Activated CD4-positive, alpha-beta T cell treated with anti-CD3 and anti-CD28 coated beads, Interleukin-2, amount 50 U/mL, for 1 hour (primary cell): ENCODE measurements around the gene ADORA3.
"Not testable (repeated sequence)": the region's sequence is repeated elsewhere in the genome, so short reads cannot be mapped to it uniquely, and the experiment has no call there.

Experiments used
- DNase-seq: peaks from one replicate; pipeline ENCODE4 v3.0.0-alpha.2; 2020

ADORA3 gene

GRCh38 chr1:111503585-111504060 lies at the start of gene ADORA3, which contains the start of gene TMIGD3:
ADORA3 (minus strand) TSS chr1:111503633; CDS start chr1:111503354, 279 bp downstream.
TMIGD3 (minus strand) TSS chr1:111503633; CDS start chr1:111503354, 279 bp downstream.
- no peak for DNase-seq

DNA sequence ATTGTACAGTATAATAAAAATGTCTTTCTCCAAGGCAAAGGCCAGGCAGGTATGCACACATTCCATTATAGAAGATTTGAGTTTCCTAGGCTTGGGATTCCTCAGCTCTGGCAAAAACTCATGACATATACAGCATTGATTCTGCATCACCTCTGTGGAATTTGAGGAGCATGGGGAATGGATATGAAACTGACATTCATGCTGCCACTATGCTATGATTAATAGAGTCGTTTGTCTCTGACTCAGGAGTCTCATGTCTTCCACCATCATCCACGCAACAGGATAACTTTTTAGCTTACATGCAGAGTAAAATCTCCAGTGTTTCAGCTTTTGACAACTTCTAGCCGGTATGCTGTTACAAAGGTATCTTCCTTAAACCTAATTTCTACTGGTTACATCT lies 49.8 kb upstream of the ADORA3 start:
- DNase-seq = no peak

DNA sequence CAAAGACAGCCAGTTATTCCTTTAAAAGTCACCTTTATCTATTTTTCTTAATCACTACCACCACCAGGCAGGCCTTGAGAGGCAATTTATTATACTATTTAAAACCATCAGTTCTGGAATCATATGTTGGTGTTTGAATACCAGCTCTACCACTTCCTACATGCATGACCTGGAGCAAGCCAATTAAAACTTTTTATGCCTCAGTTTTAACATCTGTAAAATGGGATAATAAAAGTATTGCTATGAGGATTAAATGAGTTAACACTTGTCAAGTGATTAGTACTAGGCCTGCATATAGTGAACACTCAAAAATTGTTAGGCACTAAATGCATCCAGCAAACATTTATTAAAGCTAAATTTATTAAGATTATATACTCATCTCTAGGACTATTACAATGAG lies 49.2 kb upstream of the ADORA3 start:
- DNase-seq = no peak

DNA sequence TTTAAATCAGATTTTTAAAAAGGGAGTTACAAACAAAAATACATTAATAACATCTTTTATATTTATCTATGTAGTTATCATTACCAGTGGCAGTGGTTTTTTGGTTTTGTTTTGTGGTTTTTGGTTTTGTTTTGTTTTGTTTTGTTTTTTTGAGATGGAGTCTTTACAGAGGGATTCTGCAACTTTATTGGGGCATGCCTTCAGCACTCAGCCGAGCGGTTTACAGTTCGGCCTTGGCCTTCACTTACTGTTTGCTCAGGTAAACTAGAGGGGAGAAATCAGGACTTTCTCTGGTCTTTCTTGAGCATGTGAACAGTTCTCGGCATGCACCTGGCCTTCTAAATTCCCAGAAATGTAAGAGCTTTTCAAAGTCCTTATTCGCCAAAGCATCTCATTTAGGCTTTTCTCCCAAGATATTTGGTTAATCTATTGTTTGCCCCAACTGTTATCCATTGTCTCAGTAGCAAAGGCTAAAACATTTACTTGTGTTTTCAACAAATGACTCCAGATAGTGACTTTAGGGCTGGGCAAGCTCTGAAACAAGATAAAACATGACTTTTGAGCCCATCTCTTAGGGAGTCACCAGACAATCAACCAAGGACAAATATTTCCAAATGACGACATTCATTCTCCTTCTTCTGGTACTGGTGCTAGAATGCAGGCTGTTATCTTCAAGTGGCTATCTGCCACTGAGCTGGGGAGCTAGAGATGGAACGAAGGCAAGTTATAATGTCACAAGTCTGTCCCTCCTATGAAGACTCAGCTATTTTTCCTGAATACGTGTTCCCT lies 48.4 kb upstream of the ADORA3 start:
- DNase-seq = no peak

DNA sequence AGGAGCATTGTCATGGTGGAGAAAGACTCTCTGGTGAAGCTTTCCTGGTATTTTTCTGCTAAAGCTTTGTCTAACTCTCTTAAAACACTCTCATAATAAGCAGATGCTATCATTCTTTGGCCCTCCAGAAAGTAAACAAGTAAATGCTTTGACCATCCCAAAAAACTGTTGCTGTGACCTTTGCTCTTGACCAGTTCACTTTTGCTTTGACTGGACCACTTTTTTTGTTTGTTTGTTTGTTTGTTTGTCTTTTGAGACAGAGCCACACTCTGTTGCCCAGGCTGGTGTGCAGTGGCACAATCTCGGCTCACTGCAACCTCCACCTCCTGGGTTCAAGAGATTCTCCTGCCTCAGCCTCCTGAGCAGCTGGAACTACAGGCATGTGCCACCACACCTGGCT lies 44.4 kb upstream of the ADORA3 start:
- not testable (repeated sequence) for DNase-seq

DNA sequence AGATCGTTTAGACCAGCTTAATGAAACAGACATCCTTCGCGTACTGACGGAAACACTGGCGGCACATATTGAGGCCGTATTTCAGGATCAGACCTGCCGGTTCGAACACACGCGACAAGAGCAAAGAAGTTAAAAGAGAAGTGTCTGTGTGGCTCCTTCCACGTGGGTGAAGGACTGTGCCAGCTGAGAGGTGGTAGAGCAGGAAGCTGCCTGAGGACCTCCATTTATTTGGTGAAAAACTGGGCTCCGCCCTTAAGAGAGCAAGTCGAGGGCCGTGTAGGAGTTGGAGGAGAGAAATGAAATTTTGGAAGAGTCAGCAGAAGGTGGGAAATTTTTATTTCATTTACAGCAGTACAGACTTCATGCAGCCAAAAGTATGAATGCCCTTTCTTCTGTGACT lies 38.8 kb upstream of the ADORA3 start:
- no peak for DNase-seq

- no peak for DNase-seq
Observed at GRCh38 chr1:111541721-111542120, 38.3 kb upstream of the ADORA3 start.

DNA sequence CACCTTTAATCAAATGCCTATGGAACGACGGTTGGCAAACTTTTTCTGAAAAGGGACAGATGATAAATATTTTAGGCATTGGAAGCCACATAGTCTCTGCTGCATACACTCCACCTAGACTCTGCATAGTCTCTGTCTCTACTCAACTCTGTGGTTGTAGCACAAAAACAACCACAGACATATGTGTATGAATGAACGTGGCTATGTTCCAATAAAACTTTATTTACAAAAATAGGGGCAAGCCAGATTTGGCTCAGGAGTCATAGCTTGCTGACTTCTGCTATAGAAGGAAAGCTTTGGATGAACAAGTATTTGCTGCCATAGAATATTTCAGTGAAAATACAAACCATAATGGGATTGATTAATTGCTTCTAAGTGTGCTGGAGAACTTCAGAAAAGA lies 37.5 kb upstream of the ADORA3 start:
- no peak for DNase-seq

DNA sequence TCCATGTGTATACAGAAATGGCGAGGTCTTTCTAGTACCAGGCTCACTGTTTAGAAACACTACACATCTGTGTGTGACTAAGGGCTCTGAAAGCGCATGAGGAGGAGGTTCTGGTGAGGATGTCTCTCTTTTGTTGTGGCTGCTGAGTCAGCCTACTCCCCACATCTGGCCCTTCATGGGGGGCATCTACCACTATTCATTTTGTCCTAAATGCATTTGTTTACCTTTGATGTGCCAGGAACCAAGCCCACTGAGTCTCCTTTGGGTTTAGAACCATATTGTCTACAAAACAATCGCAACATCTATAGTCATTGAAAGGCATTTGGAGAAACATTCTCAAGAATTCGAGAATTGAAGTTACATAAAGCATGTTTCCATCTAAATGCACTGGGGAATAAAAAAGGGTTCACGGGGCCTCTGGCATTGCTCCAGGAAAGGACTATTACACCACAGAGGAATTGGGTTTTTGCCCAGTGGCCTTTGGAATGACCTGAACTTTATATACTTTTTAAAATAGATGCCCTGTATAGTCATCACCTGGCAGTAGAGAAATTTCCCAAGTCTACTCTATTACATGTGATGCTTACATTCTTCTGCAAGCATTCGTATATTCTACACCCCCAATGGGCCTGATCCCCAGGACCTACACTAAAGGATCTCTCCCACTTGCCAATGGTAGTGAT lies 35.1 kb upstream of the ADORA3 start:
- no peak for DNase-seq

GRCh38 chr1:111535256-111536191 lies 32.1 kb upstream of the ADORA3 start:
- no peak for DNase-seq

GRCh38 chr1:111520053-111520452 lies 16.6 kb upstream of the ADORA3 start:
- DNase-seq = no peak

GRCh38 chr1:111517469-111518225 lies 14.2 kb upstream of the ADORA3 start:
- no peak for DNase-seq

DNA sequence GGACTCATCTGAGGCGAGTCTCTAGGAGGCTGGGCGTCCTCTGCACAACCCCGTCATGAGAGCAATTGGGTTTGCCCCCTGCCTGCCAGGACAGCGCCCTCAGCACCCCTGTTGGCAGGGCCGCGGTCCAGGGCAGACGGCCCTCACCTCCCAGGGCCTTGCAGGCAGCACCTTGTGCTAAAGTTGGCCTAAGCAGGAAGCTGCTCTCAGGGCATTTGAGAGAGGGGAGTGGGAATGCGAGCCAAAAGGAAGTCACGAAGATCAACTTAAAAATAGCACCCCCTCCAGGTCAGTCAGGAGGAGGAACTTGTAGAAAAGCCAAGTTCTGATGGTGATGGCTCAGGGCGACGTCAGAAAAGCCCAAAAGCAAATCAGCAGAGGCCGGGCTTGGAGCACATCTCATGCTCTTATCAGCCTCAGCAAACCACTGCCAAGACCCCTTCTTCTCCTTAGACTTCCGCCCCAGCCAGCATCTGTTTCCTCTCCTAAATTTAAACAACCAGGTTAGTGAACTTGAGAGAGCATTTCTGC lies 12.6 kb upstream of the ADORA3 start:
- no peak for DNase-seq

DNA sequence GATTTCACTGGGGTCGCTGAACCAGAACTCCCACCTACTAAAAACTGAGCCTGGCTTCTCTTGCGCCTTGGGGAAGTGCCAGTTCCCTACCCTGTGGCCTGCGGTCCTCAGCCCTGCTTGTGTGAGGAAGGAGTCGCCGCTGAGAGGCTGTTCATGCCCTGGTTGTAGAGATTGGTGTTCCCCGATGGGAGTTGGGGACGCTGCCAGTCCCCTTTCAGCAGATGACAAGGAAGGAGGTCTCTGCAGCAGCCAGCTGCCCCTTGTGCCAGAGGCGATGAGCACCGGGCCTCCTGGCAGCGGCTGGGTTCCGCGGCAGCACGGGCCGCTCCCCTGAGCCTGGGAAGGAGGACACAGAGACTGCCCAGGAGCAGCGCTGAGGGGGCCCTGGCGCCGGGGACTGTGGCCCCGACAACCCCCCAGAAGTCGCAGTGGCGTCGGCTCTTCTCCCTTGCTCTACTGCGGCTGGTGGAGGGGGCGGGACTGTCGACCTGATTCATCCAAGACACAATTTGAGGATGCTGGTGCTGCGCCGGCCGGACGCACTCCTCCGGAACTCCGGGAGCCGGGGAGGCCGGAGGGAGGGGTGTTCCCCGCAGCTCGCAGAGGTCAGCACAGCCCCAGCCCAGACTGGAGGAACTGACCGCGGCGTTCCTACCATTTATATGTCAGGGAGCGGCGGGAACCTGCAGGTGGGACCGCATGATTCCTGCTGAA lies 12.0 kb upstream of the ADORA3 start:
- DNase-seq = no peak

DNA sequence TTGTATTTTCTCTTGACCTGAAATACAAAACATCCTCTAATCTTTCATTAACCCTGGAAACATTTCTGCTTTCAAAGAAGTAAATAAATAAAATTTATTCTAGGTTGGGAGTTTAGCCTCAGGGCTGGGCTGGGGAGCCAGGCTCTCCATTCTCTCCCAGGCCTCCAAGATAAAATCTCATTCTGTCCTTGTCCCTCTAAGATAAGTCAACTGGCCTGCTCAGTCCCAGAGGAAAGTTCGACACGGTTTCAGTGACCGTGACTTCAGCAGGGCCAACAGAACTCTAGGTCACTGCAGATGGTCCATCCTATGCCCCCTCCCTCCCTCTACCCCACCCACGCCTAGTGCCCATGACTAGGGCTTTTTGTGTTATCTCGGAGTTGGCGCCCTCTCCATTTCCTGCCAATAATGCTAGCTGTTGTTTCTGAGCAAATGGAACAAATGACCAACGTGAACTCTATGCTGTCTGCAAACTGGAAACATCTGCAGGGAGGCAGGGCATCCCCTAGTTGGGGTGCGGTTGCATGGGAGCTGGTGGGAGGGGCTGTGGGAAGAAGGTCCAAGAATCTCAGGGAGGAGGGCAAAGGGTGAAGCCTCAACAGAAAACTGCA lies 10.1 kb upstream of the ADORA3 start:
- no peak for DNase-seq

- no peak for DNase-seq
Observed at GRCh38 chr1:111512931-111513330, 9.5 kb upstream of the ADORA3 start.

DNA sequence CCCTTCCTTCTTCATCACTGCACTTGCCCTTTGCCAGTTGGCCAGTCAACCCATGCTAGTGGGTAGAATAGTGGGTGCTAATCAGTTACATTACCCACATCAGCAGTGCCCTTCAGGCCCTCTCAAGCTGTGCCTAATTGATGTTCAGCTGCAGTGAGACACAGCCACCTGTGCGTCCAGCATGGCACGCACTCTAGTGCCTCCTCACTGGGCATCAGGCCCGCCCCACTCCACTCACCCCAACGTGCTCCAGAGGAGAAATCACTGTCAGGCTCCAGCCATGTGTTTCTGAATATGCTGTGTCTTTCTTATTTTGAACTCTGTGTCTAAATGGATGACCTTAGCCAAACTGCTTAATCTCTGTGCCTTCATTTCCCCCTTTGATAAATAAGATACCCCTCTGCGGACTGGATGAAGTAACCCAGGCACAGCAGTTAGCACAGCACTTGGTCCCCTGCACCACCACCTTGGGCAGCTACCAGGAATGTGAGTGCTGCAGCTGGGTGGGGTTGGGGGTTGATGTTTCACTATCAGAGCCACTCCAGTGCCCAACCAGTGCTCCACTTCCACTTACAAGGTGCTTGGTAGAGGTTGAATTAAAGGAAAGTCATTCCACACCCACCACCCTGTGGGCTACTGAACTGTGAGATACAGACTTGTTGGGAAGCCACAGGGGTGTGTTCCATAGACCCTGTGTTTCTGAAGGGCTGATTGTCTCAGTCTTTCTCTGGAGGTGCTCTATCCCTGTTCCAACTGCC lies 8.9 kb upstream of the ADORA3 start:
- no peak for DNase-seq

GRCh38 chr1:111511370-111511769 lies 7.9 kb upstream of the ADORA3 start:
- no peak for DNase-seq

DNA sequence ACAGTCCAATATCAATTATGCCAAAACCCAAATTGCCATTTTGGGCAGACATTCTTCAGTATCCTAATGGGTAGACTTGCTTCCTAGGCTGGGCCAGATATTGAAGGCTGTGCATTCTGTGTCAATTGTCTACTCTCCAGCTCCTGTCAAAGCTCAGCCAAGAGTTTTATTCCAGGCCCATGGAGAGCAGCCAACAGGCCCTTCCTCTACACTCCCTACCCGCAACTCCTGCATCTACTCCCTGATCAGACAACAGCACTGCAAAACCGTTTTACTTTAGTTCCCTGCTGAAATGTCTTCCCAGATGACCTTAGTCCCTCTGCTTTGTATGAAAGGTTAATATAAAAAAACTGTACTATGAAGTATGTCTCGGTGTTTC lies 6.6 kb upstream of the ADORA3 start:
- DNase-seq = no peak
